GM18505 (cell line): ENCODE measurements around the gene UVSSA.
"Not testable (repeated sequence)": the region's sequence is repeated elsewhere in the genome, so short reads cannot be mapped to it uniquely, and the experiment has no call there.

Experiments
- ATAC-seq: cut with Tn5 transposase; IDR thresholded peaks from one replicate; pipeline ENCODE4 v1.9.1; 2021; ENCODE audit not compliant: unreplicated experiment
- POLR2A ChIP-seq: IDR thresholded peaks from 4 replicates; pipeline ENCODE4 v1.6.1; 2011; ENCODE audit warnings: borderline replicate concordance; ENCODE audit not compliant: insufficient read depth, insufficient read length; ENCODE audit errors: extremely low read depth

UVSSA gene

DNA sequence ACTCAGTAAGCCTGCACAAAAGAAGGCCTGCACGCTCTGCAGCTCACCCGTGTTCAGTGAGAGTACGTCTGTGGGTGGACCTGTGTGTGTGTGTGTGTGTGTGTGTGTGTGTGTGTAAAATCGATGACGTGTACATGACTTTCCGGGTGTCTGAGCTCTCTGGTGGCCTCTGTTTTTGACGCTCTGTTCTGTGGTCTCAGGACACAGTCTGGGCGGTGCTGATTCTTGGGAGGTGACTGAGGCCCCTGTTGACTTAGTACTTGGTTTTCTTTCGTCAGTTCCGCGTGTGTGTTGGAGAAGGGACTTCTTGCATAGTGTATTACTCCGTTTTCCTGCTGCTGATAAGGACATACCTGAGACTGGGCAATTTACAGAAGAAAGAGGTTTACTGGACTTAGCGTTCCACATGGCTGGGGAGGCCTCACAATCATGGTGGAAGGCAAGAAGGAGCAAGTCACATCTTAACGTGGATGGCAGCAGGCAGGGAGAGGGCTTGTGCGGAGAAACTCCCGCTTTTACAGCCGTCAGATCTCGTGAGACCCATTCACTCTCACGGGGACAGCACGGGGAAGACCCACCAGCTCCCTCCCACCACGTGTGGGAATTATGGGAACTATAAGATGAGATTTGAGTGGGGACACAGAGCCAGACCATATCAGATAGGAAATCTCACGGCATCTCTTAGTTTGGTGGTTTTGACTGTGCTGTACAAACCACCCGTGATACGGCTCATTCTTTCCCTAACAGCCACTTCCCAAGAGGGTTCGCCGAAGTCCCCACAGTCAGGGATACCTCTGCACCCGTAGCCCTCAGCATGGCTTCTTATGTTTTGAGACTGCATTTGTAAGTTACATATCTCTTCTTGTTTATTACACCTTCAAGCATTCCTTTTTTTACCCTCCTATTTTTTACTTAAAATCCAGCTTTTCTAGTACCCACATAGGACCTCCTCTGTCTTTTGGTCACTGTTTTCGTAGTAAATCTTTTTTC, 24.5 kb downstream of the UVSSA start:
- no peak for ATAC-seq
- no peak for TF ChIP-seq POLR2A

- ATAC-seq, result not testable (repeated sequence)
Measured at GRCh38 chr4:1372576-1372975, 25.6 kb downstream of the UVSSA start.

- no peak for TF ChIP-seq POLR2A
- ATAC-seq, result no peak
Measured at GRCh38 chr4:1373892-1374705, 27.1 kb downstream of the UVSSA start.

GRCh38 chr4:1374706-1375045, 27.7 kb downstream of the UVSSA start:
- no peak for TF ChIP-seq POLR2A
- ATAC-seq, result no peak

DNA sequence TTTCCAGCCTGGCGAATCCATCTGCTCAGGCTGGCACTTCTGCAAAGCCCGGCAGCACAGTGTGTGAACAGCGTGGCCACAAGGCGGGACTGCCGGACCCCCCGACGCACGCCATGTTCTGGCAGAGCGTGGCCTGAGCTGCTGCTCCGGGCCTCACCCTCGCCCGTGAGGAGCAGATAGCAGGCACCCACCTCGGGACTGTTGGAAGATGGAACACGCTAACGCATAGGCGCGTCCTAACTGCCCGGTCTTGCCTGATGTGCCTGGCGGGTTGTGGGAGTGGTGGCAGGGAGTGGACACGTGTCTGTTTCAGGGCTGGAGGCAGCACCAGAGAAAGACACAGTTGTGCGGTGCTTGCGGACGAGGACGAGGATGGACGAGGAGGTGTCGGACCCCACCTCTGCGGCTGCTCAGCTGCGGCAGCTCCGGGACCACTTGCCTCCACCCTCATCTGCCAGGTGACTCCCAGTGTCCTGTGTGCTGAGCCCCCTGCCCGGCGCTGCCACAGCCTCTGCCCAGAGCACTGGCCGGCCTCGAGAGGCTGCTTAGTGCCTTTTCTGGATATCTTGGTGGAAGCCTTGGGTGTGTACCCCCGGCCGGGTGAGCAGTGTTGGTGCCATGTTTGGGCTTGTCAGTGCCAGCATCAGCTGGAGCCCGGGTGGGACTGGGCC, 28.2 kb downstream of the UVSSA start:
- TF ChIP-seq POLR2A, result no peak

GRCh38 chr4:1375761-1376322, 28.8 kb downstream of the UVSSA start:
- TF ChIP-seq POLR2A, result no peak
- ATAC-seq, result no peak

More for the DNA sequence above, 28.2 kb downstream of the UVSSA start:
- ATAC-seq, result no peak

DNA sequence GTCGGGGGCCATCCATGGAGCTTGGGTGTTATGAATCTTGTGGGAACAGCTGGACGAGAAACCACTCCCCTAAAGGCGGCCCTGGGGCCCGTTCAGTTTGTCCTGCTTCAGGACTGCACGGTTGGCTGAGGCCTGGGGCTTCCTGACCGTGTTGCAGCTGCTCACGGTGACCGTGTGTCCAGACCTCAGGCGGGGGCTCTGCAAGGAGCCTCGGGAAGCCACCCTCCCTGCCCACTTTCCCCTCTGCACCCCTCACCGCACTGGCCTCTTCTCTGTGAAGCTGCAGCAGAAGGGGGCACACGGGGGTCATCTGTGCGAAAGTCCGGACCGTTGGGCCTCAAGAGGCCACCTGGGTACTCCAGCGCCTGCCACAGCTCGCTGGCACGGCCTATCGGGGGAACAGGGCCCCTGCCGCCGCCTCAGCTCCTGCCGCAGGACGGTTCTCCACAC, 29.4 kb downstream of the UVSSA start:
- no peak for ATAC-seq
- TF ChIP-seq POLR2A, result no peak

DNA sequence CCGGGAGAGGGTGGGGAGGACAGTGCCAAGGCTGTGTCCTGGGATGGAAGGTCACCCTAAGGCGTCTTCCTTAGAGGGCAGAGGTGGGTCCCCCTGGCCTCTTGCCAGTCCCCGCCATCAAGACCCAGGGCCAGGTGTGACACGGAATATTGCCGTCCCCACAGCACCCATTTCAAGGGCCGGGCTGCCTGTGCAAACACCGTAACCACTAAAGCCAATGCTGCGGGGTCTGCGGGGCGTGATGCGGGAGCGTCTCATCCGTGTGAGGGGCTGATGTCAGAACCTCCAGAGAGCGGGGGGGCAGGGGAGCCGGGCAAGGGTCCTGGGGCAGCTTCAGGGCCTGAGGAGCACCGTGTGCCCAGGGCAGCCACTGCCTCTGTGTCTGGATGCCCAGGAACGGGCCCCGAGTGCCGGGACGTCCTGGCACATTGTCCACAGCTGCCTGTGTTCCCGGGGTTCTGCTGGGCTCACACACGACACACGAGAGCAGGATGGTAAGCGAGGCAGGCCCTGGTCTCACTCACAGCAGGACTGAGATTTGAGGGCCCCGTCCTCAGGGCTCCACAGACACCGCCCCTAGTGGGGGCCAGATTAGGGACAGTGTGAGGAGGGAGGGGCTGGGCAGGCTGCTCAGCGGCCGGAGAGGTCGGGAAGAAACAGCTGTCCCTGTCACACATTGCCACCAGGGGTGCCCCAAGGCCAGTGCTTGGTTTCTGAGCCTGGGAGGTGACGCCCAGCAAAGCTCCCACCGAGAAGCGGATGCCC, 30.0 kb downstream of the UVSSA start:
- no peak for ATAC-seq
- no peak for TF ChIP-seq POLR2A

- no peak for TF ChIP-seq POLR2A
- no peak for ATAC-seq
Measured at GRCh38 chr4:1377606-1378261, 30.7 kb downstream of the UVSSA start.

GRCh38 chr4:1378559-1379231, 31.7 kb downstream of the UVSSA start:
- no peak for TF ChIP-seq POLR2A
- no peak for ATAC-seq

- no peak for TF ChIP-seq POLR2A
- no peak for ATAC-seq
Measured at GRCh38 chr4:1379351-1379781, 32.4 kb downstream of the UVSSA start.
